GM21576 (cell line): ENCODE measurements around the gene BRD1.

Source experiments
- ATAC-seq: cut with Tn5 transposase; IDR thresholded peaks from one replicate; pipeline ENCODE4 v1.9.1; 2021; ENCODE audit warnings: mild to moderate bottlenecking, moderate library complexity; ENCODE audit not compliant: unreplicated experiment

Gene BRD1

GRCh38 chr22:49734882-49735281 lies 92.8 kb downstream of the BRD1 start:
- no peak for ATAC-seq

- ATAC-seq, result no peak
These were observed 93.3 kb downstream of the BRD1 start for GRCh38 chr22:49734390-49734789.

- no peak for ATAC-seq
These were observed 94.0 kb downstream of the BRD1 start for GRCh38 chr22:49733631-49734030.

- no peak for ATAC-seq
These were observed 97.0 kb downstream of the BRD1 start for GRCh38 chr22:49730656-49731055.

GRCh38 chr22:49728570-49729271 lies 99.0 kb downstream of the BRD1 start:
- no peak for ATAC-seq

- ATAC-seq, result no peak
These were observed 99.6 kb downstream of the BRD1 start for GRCh38 chr22:49727881-49728569.

- no peak for ATAC-seq
These were observed 100.3 kb downstream of the BRD1 start for GRCh38 chr22:49727191-49727880.

GRCh38 chr22:49726701-49727101 lies 101.0 kb downstream of the BRD1 start:
- no peak for ATAC-seq

GRCh38 chr22:49726022-49726681 lies 101.5 kb downstream of the BRD1 start:
- ATAC-seq, result no peak

- no peak for ATAC-seq
These were observed 102.2 kb downstream of the BRD1 start for GRCh38 chr22:49725516-49725915.

- ATAC-seq, result no peak
These were observed 102.7 kb downstream of the BRD1 start for GRCh38 chr22:49724893-49725489.

GRCh38 chr22:49724030-49724892 lies 103.4 kb downstream of the BRD1 start:
- no peak for ATAC-seq

GRCh38 chr22:49723478-49724029 lies 104.1 kb downstream of the BRD1 start:
- ATAC-seq, result no peak
